A549 (cell line): ENCODE results near the gene LSP1.

Experiments used
- CEBPB ChIP-seq, 2 experiments: fragments of >200 bp in 1 of 2; sonication (Bioruptor Twin) in 1 of 2; formaldehyde crosslinking in 1 of 2; IDR thresholded peaks; 2 replicates each; pipeline ENCODE4 v1.6.1; 2012 to 2016
- CHD4 ChIP-seq: fragments of 200-600 bp; sonication (generic); IDR thresholded peaks from 2 replicates; pipeline ENCODE4 v1.6.1; 2016; ENCODE audit warnings: antibody characterized with exemption, mild to moderate bottlenecking, borderline replicate concordance
- CTCF ChIP-seq: fragments of >200 bp; sonication (Bioruptor Twin); formaldehyde crosslinking; IDR thresholded peaks from 3 replicates; pipeline ENCODE4 v1.5.1; 2016
- ELK1 ChIP-seq: fragments of 150-350 bp; IDR thresholded peaks from 2 replicates; pipeline ENCODE4 v1.6.1; 2014; ENCODE audit warnings: low read depth, mild to moderate bottlenecking, low read length
- ESRRA ChIP-seq: fragments of 150-350 bp; IDR thresholded peaks from 2 replicates; pipeline ENCODE4 v1.6.1; 2014; ENCODE audit warnings: mild to moderate bottlenecking, low read length, borderline replicate concordance
- MYC ChIP-seq: IDR thresholded peaks from 2 replicates; pipeline ENCODE4 v1.6.1; 2012; ENCODE audit warnings: mild to moderate bottlenecking, inconsistent platforms, low read length, improper control_type of control experiment, borderline replicate concordance
- NFE2L2 ChIP-seq: fragments of 150-350 bp; conservative IDR thresholded peaks from 2 replicates; pipeline ENCODE4 v1.6.1; 2014; ENCODE audit warnings: low read length
- NR3C1 ChIP-seq: fragments of >200 bp; sonication (Bioruptor Twin); formaldehyde crosslinking; IDR thresholded peaks from 3 replicates; pipeline ENCODE4 v1.6.1; 2017
- POLR2A ChIP-seq: IDR thresholded peaks from 2 replicates; pipeline ENCODE4 v1.6.1; 2012; ENCODE audit warnings: mild to moderate bottlenecking, low read length
- POLR2AphosphoS2 ChIP-seq: conservative IDR thresholded peaks from 2 replicates; pipeline ENCODE4 v1.6.1; 2012; ENCODE audit warnings: low read length, improper control_type of control experiment, inconsistent platforms
- RFX5 ChIP-seq: fragments of 450-650 bp; IDR thresholded peaks from 2 replicates; pipeline ENCODE4 v1.7.1; 2014; ENCODE audit warnings: antibody characterized with exemption, mild to moderate bottlenecking, moderate library complexity
- TF ChIP-seq, protein P1 (sequence below): IDR thresholded peaks from 2 replicates; pipeline ENCODE4 v1.6.1; 2012
- TF ChIP-seq, protein P2 (sequence below): fragments of 200-600 bp; sonication (generic); IDR thresholded peaks from 2 replicates; pipeline ENCODE4 v1.6.1; 2016; ENCODE audit warnings: antibody characterized with exemption, mild to moderate bottlenecking, moderate library complexity

DNA sequence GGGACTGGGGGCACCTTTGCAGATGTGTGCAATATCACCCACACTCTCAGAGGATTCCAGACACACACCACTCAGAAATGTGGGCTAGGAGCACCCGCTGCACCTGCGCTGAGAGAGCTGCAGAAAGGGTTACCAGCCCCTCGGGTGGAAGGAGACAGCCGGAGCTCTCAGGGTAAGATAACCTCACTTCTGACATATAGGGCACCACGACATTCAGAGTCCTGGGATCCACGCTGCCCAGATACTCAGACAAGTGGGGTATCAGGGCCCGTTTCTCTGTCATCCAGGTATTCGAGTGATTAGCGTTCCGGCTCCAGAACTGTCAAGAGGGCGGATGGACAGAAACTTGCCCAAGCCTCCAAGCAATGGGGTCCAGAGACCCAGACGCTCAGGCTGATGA is 24.3 kb upstream of the LSP1 start:
- TF ChIP-seq CTCF (no peak), POLR2A (no peak), POLR2AphosphoS2 (no peak), MYC (no peak), RFX5 (no peak), NFE2L2 (no peak), NR3C1 (no peak), ELK1 (no peak), CEBPB (IDR thresholded peaks at IDR 0.05) (no peak), ESRRA (no peak), CHD4 (no peak)
- TF ChIP-seq, protein P1, sequence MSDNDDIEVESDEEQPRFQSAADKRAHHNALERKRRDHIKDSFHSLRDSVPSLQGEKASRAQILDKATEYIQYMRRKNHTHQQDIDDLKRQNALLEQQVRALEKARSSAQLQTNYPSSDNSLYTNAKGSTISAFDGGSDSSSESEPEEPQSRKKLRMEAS = no peak
- TF ChIP-seq, protein P2, sequence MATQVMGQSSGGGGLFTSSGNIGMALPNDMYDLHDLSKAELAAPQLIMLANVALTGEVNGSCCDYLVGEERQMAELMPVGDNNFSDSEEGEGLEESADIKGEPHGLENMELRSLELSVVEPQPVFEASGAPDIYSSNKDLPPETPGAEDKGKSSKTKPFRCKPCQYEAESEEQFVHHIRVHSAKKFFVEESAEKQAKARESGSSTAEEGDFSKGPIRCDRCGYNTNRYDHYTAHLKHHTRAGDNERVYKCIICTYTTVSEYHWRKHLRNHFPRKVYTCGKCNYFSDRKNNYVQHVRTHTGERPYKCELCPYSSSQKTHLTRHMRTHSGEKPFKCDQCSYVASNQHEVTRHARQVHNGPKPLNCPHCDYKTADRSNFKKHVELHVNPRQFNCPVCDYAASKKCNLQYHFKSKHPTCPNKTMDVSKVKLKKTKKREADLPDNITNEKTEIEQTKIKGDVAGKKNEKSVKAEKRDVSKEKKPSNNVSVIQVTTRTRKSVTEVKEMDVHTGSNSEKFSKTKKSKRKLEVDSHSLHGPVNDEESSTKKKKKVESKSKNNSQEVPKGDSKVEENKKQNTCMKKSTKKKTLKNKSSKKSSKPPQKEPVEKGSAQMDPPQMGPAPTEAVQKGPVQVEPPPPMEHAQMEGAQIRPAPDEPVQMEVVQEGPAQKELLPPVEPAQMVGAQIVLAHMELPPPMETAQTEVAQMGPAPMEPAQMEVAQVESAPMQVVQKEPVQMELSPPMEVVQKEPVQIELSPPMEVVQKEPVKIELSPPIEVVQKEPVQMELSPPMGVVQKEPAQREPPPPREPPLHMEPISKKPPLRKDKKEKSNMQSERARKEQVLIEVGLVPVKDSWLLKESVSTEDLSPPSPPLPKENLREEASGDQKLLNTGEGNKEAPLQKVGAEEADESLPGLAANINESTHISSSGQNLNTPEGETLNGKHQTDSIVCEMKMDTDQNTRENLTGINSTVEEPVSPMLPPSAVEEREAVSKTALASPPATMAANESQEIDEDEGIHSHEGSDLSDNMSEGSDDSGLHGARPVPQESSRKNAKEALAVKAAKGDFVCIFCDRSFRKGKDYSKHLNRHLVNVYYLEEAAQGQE = no peak
